OCI-LY7 (cell line): ENCODE data around the gene AQR. TPM values are rescaled to one million over a fixed set of nuclear protein-coding genes. Genes with fewer than 3 reads are reported as not detected.
"Not testable (repeated sequence)": the region's sequence is repeated elsewhere in the genome, so short reads cannot be mapped to it uniquely, and the experiment has no call there.

ENCODE experiments used
- BruUV-seq: library from RNA; stranded (reverse); fragments of 400-500 nt; replicated peaks from 2 replicates; lab custom pipeline; 2021; lab: Mats Ljungman, UMichigan
- CTCF ChIA-PET: fragments of 300-600 bp; sonication (Branson Sonifier 250); formaldehyde crosslinking; loops from one replicate; lab custom pipeline; 2022; ENCODE audit warnings: antibody characterized with exemption; ENCODE audit not compliant: unreplicated experiment; lab: Charles Lee
- POLR2A ChIA-PET: fragments of 300-600 bp; sonication (Branson Sonifier 250); formaldehyde crosslinking; loops from one replicate; lab custom pipeline; 2022; ENCODE audit warnings: antibody characterized with exemption; lab: Charles Lee
- DNase-seq: peaks from one replicate; pipeline ENCODE4 v3.0.0-alpha.2; 2015; ENCODE audit warnings: low spot score
- H2AFZ ChIP-seq: fragments of 200-600 bp; sonication (generic), shearing (Covaris generic); 2 replicates; pipeline ENCODE4 v1.6.1; 2014; ENCODE audit warnings: mild to moderate bottlenecking, antibody characterized with exemption, low read length, moderate library complexity
- H3K27ac ChIP-seq: fragments of 200-600 bp; sonication (generic); 2 replicates; pipeline ENCODE4 v1.5.1; 2014; ENCODE audit warnings: mixed run types, low read depth, mild to moderate bottlenecking, moderate library complexity, low read length, inconsistent platforms; ENCODE audit not compliant: poor library complexity, severe bottlenecking
- H3K36me3 ChIP-seq: fragments of 200-600 bp; sonication (generic); 2 replicates; pipeline ENCODE4 v1.6.1; 2014; ENCODE audit warnings: mild to moderate bottlenecking, antibody characterized with exemption, low read length, moderate library complexity, mixed read lengths; ENCODE audit not compliant: insufficient read depth
- H3K4me1 ChIP-seq: fragments of 200-600 bp; sonication (generic); 2 replicates; pipeline ENCODE4 v1.5.1; 2014; ENCODE audit warnings: mild to moderate bottlenecking, low read length; ENCODE audit not compliant: insufficient read depth, poor library complexity, severe bottlenecking
- H3K4me2 ChIP-seq: fragments of 200-600 bp; sonication (generic); 2 replicates; pipeline ENCODE4 v1.6.1; 2014; ENCODE audit warnings: mild to moderate bottlenecking, low read length
- H3K4me3 ChIP-seq: fragments of 200-600 bp; sonication (generic); 2 replicates; pipeline ENCODE4 v1.5.1; 2014; ENCODE audit warnings: mild to moderate bottlenecking, low read depth, low read length; ENCODE audit not compliant: poor library complexity, severe bottlenecking
- H3K79me2 ChIP-seq: fragments of 200-600 bp; sonication (generic); 2 replicates; pipeline ENCODE4 v1.6.1; 2016; ENCODE audit warnings: low read depth, mild to moderate bottlenecking, low read length, moderate library complexity, mixed read lengths; ENCODE audit not compliant: insufficient read depth
- H3K9me2 ChIP-seq: fragments of 200-600 bp; sonication (generic); 2 replicates; pipeline ENCODE4 v1.6.1; 2016; ENCODE audit warnings: mild to moderate bottlenecking, low read length, mixed read lengths; ENCODE audit not compliant: insufficient read depth
- H3K9me3 ChIP-seq: fragments of 200-600 bp; sonication (generic); 2 replicates; pipeline ENCODE4 v1.6.1; 2014; ENCODE audit warnings: mild to moderate bottlenecking, mixed run types, low read length, mixed read lengths
- H4K20me1 ChIP-seq: fragments of 200-600 bp; sonication (generic); 2 replicates; pipeline ENCODE4 v1.6.1; 2014; ENCODE audit warnings: mild to moderate bottlenecking, antibody characterized with exemption, low read length, moderate library complexity, mixed read lengths; ENCODE audit not compliant: insufficient read depth
- EZH2phosphoT487 ChIP-seq: fragments of 200-600 bp; sonication (generic); IDR thresholded peaks from 2 replicates; pipeline ENCODE4 v1.6.1; 2018; ENCODE audit warnings: low read depth, borderline replicate concordance, mild to moderate bottlenecking, mixed run types, antibody characterized with exemption, low read length, moderate library complexity, mixed read lengths
- intact Hi-C: fragments of 100-400 bp; cut with micrococcal nuclease; formaldehyde crosslinking; loops from one replicate; pipeline ENCODE4 v1.10.0; 2022; ENCODE audit not compliant: unreplicated experiment
- total RNA-seq, 2 experiments: library from RNA; depleted of rRNA in 1 of 2; stranded (reverse); fragments of >200 nt in 1 of 2; shearing (Covaris generic) in 1 of 2; gene quantifications; 2 replicates each; pipeline ENCODE4 v1.2.3, GENCODE V29; 2014 to 2022
- TF ChIP-seq, protein P1 (sequence below): fragments of 200-600 bp; sonication (generic); conservative IDR thresholded peaks from 2 replicates; pipeline ENCODE4 v1.5.1; 2014; ENCODE audit warnings: mild to moderate bottlenecking, antibody characterized with exemption, low read length, moderate library complexity, mixed read lengths

AQR gene
- total RNA-seq, 2 experiments from 2014 or later = 18.5 to 36.4 TPM

DNA sequence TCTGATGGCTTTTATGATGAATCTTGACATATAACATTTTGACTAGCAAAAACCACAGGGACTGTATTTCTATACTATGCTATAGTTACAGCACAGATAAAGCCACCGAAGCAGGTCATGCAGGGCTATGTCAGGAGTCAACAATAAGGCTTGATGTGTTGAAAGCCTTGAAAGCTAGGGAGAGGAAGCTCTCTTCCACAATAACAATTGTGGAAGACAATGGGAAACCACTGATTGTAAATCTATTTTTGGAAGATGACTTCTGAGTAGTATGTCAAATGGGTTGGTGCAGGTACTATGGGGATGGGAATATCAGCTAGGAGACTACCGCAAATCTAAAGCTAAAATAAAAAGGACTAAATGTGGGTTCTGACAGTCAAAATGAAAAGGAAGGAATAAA is 4.0 kb upstream of the AQR start:
- intact Hi-C loops = no loop called here
- ChIA-PET POLR2A (interaction anchor here (0.7 to 1.7 kb wide), 2 partner anchors 9 to 15 kb away, joined by 3 to 5 read pairs; partner anchors contain the start of gene ZNF770), CTCF (no interaction called here)
- TF ChIP-seq EZH2phosphoT487 = no peak
- TF ChIP-seq, protein P1, sequence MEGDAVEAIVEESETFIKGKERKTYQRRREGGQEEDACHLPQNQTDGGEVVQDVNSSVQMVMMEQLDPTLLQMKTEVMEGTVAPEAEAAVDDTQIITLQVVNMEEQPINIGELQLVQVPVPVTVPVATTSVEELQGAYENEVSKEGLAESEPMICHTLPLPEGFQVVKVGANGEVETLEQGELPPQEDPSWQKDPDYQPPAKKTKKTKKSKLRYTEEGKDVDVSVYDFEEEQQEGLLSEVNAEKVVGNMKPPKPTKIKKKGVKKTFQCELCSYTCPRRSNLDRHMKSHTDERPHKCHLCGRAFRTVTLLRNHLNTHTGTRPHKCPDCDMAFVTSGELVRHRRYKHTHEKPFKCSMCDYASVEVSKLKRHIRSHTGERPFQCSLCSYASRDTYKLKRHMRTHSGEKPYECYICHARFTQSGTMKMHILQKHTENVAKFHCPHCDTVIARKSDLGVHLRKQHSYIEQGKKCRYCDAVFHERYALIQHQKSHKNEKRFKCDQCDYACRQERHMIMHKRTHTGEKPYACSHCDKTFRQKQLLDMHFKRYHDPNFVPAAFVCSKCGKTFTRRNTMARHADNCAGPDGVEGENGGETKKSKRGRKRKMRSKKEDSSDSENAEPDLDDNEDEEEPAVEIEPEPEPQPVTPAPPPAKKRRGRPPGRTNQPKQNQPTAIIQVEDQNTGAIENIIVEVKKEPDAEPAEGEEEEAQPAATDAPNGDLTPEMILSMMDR = no peak
- no TSS peak for BruUV-seq
- no peaks in the 10 kb centered on the region for H3K9me3 ChIP-seq
- peaks cover 10% of the 10 kb centered on the region for H3K79me2 ChIP-seq
- H3K36me3 ChIP-seq = peaks cover 9% of the 10 kb centered on the region; the same call in 1 of the 2 replicates
- DNase-seq = no peak
- no peak overlapping the region for H2AFZ ChIP-seq
- peaks cover 17% of the 10 kb centered on the region; the same call in 1 of the 2 replicates for H4K20me1 ChIP-seq
- no peak overlapping the region for H3K4me2 ChIP-seq
- H3K4me1 ChIP-seq = peaks cover 1% of the 10 kb centered on the region
- no peak overlapping the region for H3K27ac ChIP-seq
- no peaks in the 10 kb centered on the region for H3K9me2 ChIP-seq
- H3K4me3 ChIP-seq = no peak overlapping the region

DNA sequence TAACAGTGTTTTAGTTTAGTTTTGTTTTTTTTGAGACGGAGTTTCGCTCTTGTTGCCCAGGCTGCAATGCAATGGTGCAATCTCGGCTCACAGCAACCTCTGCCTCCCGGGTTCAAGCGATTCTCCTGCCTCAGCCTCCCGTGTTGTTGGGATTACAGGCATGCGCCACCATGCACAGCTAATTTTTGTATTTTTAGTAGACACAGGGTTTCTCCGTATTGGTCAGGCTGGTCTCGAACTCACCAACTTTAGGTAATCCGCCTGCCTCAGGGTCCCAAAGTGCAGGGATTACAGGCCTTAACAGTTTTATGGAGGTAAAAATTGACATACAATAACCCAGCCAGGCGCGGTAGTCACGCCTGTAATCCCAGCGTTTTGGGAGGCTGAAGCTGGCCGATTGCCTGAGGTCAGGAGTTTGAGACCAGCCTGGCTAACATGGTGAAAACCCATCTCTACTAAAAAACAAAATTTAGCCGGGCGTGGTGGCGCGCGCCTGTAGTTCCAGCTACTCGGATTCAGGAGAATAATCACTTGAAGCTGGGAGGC is 629 bp upstream of the AQR start:
- Histone ChIP-seq H3K4me3 (peak overlapping the region; percentile 100), H3K79me2 (peaks cover 42% of the 10 kb centered on the region), H3K4me1 (peaks cover 18% of the 10 kb centered on the region), H3K4me2 (peak overlapping the region; percentile 74), H2AFZ (peak overlapping the region; percentile 94)
- H3K36me3 ChIP-seq, BruUV-seq, DNase-seq, H3K9me3 ChIP-seq, H3K9me2 ChIP-seq, H3K27ac ChIP-seq, intact Hi-C loops, H4K20me1 ChIP-seq: not testable (repeated sequence)
- ChIA-PET POLR2A (interaction anchor here (0.6 to 2.9 kb wide), 6 partner anchors 13 to 603 kb away, joined by 3 to 39 read pairs (median 5); partner anchors contain the start of gene ZNF770), CTCF (interaction anchor here (1.0 kb wide), 1 partner anchor 15 kb away, joined by 3 read pairs; no protein-coding TSS in a partner anchor)

DNA sequence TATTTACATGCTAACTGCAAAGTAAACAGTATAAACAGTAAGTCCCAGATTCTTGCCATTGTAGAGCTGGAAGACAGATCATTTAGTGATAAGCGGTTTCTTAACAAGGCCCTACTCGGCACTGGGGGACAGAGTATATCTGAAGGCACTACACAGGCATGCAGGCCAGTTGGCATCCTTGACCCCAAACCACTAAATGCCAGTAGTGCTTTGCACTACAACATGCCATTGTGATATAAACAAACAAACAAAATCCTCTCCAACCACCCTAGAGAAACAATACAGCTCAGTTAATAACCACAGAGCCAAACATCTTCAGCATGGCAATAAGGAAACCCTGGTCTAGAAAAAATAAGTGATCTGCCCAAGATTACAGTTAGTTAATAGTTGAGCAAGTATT is 5.3 kb downstream of the AQR start:
- intact Hi-C loops = no loop called here
- H3K79me2 ChIP-seq = peaks cover 59% of the 10 kb centered on the region
- H3K36me3 ChIP-seq = peaks cover 56% of the 10 kb centered on the region
- no peak overlapping the region for H3K4me3 ChIP-seq
- CTCF ChIA-PET = no interaction called here
- DNase-seq = no peak
- POLR2A ChIA-PET = interaction anchor here (0.6 to 0.8 kb wide), 2 partner anchors 9 to 20 kb away, joined by 3 read pairs; no protein-coding TSS in a partner anchor
- H3K4me2 ChIP-seq = no peak overlapping the region
- no peak overlapping the region for H3K27ac ChIP-seq
- H3K4me1 ChIP-seq = peaks cover 18% of the 10 kb centered on the region
- H3K9me3 ChIP-seq = no peaks in the 10 kb centered on the region
- BruUV-seq = no TSS peak
- TF ChIP-seq, protein P1 = no peak
- TF ChIP-seq EZH2phosphoT487 = no peak
- H3K9me2 ChIP-seq = no peaks in the 10 kb centered on the region
- peaks cover 14% of the 10 kb centered on the region; the same call in 1 of the 2 replicates for H4K20me1 ChIP-seq
- H2AFZ ChIP-seq = no peak overlapping the region
